Adipocyte (in vitro differentiated cells): Measurements from ENCODE around the gene HIRA.
"Not testable (repeated sequence)": the region's sequence is repeated elsewhere in the genome, so short reads cannot be mapped to it uniquely, and the experiment has no call there.

Source experiments
- DNase-seq: peaks from one replicate; pipeline ENCODE4 v3.0.0-alpha.2; 2015; ENCODE audit warnings: low read depth
- H3K27me3 ChIP-seq: replicated peaks from 2 replicates; pipeline ENCODE4 v1.7.0; 2013; ENCODE audit warnings: mild to moderate bottlenecking, low read length, moderate library complexity; ENCODE audit not compliant: control insufficient read depth, insufficient read depth
- H3K36me3 ChIP-seq: 2 replicates; pipeline ENCODE4 v1.7.0; 2013; ENCODE audit warnings: low read length, mild to moderate bottlenecking, moderate library complexity; ENCODE audit not compliant: control insufficient read depth, insufficient read depth, severe bottlenecking
- H3K4me1 ChIP-seq: 2 replicates; pipeline ENCODE4 v1.7.0; 2013; ENCODE audit warnings: mild to moderate bottlenecking, low read length, moderate library complexity; ENCODE audit not compliant: control insufficient read depth, insufficient read depth
- H3K4me3 ChIP-seq: 2 replicates; pipeline ENCODE4 v1.7.0; 2013; ENCODE audit warnings: mild to moderate bottlenecking, low read length, moderate library complexity
- H3K9ac ChIP-seq: 2 replicates; pipeline ENCODE4 v1.7.0; 2013; ENCODE audit warnings: mild to moderate bottlenecking, low read length, moderate library complexity
- H3K9me3 ChIP-seq: 2 replicates; pipeline ENCODE4 v1.7.0; 2013; ENCODE audit warnings: mild to moderate bottlenecking, low read length, moderate library complexity; ENCODE audit not compliant: control insufficient read depth

HIRA gene

DNA sequence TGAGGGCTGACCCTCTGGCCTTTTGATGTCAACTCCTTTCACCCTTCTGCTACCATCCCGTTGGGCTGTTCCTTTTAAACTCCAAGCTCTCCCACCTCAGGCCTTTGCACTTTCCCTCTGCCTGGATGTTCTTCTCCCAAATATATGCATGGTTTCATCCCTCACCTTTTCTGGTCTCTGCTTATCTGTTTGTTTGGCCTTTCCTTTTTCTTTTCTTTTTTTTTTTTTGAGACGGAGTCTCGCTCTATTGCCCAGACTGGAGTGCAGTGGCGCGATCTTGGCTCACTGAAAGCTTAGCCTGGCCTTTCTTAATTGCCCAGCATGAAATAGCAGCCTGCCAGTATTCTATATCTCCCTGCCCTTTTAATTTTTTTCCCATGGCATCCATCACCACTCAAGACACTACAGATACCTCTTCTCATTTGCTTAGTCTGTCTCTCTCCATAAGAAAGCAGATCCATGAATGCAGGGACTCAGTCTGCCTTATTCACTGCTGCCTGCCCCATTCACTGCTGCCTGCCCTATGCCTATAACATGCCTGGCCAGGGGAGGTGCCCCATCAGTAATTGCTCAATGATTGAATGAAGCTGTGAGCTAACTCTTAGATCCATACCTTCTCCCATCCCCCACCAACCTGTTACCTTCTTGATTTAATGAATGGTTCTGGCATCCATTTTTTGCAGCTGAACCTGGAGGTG, 81.6 kb downstream of the HIRA start:
- Histone ChIP-seq H3K4me1 (no peaks in the 10 kb centered on the region), H3K9ac (no peak overlapping the region), H3K4me3 (no peak overlapping the region), H3K9me3 (no peaks in the 10 kb centered on the region), H3K27me3 (no peaks in the 10 kb centered on the region), H3K36me3 (peaks cover 94% of the 10 kb centered on the region)
- no peak for DNase-seq

DNA sequence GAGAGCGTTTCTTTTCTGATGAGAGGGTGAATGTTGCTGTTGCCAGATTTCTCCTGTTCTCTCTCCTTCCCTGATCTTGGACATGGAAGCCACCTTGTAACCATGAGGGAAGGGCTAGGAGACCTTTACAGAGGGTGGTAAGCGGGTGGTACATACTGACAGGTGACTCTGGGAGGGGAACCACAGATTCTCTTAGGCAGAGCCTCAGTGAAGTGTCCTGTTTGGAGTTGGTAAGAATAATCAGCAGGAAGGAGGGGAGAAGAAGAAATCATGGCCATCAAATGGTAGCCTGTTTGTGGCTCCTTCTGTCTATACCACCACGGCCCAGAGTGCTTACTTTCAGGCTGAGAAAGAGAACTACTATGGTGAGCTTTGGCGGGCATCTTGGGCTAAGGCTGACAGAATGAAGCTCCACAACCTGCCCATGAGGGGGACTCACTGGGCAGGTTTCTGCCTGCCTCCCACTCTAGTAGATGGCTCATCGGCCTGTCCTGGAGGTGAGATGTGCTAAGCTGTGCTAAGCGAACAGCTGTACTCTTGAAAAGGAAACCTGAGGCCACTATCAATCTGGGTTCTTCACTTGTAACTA, 84.8 kb downstream of the HIRA start:
- DNase-seq, result no peak
- H3K4me3 ChIP-seq, result no peak overlapping the region
- H3K27me3 ChIP-seq, result no peaks in the 10 kb centered on the region
- no peak overlapping the region for H3K9ac ChIP-seq
- H3K36me3 ChIP-seq, result peaks cover 85% of the 10 kb centered on the region
- no peaks in the 10 kb centered on the region for H3K4me1 ChIP-seq
- H3K9me3 ChIP-seq, result no peaks in the 10 kb centered on the region

DNA sequence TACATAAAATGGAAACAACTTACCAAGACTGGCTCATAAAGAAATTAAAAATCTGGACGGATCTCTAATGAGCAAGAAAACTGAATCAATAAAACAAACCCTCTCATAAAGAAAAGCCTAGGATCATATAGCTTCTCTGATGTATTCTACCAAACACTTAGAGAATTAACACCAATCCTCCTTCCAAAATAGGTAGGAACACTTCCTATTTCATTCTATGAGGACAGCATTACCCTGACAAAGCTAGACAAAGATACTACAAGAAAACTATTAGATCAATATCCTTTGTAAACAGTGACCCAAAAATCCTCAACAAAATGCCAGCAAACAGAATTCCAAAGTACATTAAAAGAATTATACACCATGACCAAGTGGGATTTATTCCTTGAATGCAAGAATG, 87.1 kb downstream of the HIRA start:
- peaks cover 81% of the 10 kb centered on the region for H3K36me3 ChIP-seq

DNA sequence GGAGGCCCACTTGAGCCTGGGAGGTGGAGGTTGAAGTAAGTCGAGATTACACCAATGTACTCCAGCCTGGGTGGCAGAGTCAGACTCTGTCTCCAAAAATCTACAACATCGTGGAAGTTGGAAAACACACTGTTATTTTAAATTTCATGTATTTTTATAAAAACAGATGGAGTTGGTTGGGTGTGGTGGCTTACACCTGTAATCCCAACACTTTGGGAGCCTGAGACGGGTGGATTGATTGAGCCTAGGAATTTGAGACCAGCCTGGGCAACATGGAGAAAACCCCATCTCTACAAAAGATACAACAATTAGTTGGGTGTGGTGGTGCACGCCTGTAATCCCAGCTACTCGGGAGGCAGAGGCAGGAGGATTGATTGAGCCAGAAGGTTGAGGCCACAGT, 88.1 kb downstream of the HIRA start:
- no peak overlapping the region for H3K9ac ChIP-seq
- H3K9me3 ChIP-seq, result peaks cover under 1% of the 10 kb centered on the region
- no peak for DNase-seq
- peaks cover 80% of the 10 kb centered on the region for H3K36me3 ChIP-seq
- H3K27me3 ChIP-seq, result no peaks in the 10 kb centered on the region
- H3K4me3 ChIP-seq, result no peak overlapping the region
- no peaks in the 10 kb centered on the region for H3K4me1 ChIP-seq

More for the DNA sequence above, 87.1 kb downstream of the HIRA start:
- Histone ChIP-seq H3K4me1 (no peaks in the 10 kb centered on the region), H3K9me3 (no peaks in the 10 kb centered on the region), H3K27me3 (no peaks in the 10 kb centered on the region), H3K9ac (no peak overlapping the region), H3K4me3 (no peak overlapping the region)
- DNase-seq, result no peak

DNA sequence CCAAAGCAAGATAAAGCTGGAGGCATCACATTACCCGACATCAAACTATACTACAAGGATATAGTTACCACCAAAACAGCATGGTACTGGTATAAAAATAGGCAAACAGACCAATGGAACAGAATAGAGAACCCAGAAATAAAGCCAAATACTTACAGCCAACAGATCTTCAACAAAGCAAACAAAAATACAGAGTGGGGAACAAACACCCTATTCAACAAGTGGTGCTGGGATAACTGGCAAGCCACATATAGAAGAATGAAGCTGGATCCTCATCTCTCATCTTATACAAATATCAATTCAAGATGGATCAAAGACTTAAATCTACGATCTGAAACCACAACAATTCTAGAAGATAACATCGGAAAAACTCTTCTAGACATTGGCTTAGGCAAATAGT, 90.0 kb downstream of the HIRA start:
- Histone ChIP-seq H3K9me3 (peaks cover 17% of the 10 kb centered on the region), H3K4me1 (no peaks in the 10 kb centered on the region), H3K36me3 (peaks cover 83% of the 10 kb centered on the region), H3K9ac (no peak overlapping the region), H3K27me3 (no peaks in the 10 kb centered on the region), H3K4me3 (no peak overlapping the region)
- no peak for DNase-seq

DNA sequence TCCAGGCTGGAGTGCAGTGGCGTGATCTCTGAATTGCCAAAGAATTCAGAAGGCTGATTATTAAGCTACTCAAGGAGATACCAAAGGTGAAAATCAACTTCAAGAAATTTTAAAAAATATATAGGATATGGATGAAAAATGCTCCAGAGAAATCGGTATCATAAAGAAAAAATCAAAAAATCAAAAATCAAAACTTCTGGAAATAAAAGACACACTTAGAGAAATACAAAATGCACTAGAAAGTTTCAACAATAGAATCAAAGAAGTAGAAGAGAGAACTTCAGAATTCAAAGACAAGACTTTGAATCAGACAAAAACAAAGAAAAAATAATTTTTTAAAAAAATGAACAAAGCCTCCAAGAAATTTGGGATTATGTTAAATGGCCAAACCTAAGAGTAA, 94.4 kb downstream of the HIRA start:
- Histone ChIP-seq H3K36me3 (peaks cover 81% of the 10 kb centered on the region), H3K4me3 (no peak overlapping the region), H3K9me3 (peaks cover 23% of the 10 kb centered on the region), H3K27me3 (no peaks in the 10 kb centered on the region), H3K9ac (no peak overlapping the region), H3K4me1 (no peaks in the 10 kb centered on the region)
- no peak for DNase-seq

GRCh38 chr22:19336133-19337075, 95.1 kb downstream of the HIRA start:
- Histone ChIP-seq H3K4me1 (no peaks in the 10 kb centered on the region), H3K27me3 (no peaks in the 10 kb centered on the region), H3K36me3 (peaks cover 87% of the 10 kb centered on the region), H3K9ac (no peak overlapping the region), H3K4me3 (no peak overlapping the region), H3K9me3 (peaks cover 23% of the 10 kb centered on the region)
- no peak for DNase-seq

- no peak for DNase-seq
- Histone ChIP-seq H3K4me1 (no peaks in the 10 kb centered on the region), H3K36me3 (peaks cover 78% of the 10 kb centered on the region), H3K9me3 (peaks cover 9% of the 10 kb centered on the region), H3K4me3 (no peak overlapping the region), H3K27me3 (no peaks in the 10 kb centered on the region), H3K9ac (no peak overlapping the region)
Measured at GRCh38 chr22:19331975-19332374, 99.6 kb downstream of the HIRA start.

GRCh38 chr22:19331474-19331873, 100.1 kb downstream of the HIRA start:
- no peak overlapping the region for H3K4me3 ChIP-seq
- H3K9me3 ChIP-seq, result peaks cover 6% of the 10 kb centered on the region
- H3K4me1 ChIP-seq, result no peaks in the 10 kb centered on the region
- H3K9ac ChIP-seq, result no peak overlapping the region
- no peaks in the 10 kb centered on the region for H3K27me3 ChIP-seq
- peaks cover 73% of the 10 kb centered on the region for H3K36me3 ChIP-seq
- no peak for DNase-seq

GRCh38 chr22:19330865-19331418, 100.6 kb downstream of the HIRA start:
- H3K36me3 ChIP-seq, result peaks cover 68% of the 10 kb centered on the region
- no peaks in the 10 kb centered on the region for H3K4me1 ChIP-seq
- peaks cover 6% of the 10 kb centered on the region for H3K9me3 ChIP-seq
- H3K27me3 ChIP-seq, result no peaks in the 10 kb centered on the region
- H3K4me3 ChIP-seq, result no peak overlapping the region
- H3K9ac ChIP-seq, result no peak overlapping the region
- DNase-seq, result no peak

DNA sequence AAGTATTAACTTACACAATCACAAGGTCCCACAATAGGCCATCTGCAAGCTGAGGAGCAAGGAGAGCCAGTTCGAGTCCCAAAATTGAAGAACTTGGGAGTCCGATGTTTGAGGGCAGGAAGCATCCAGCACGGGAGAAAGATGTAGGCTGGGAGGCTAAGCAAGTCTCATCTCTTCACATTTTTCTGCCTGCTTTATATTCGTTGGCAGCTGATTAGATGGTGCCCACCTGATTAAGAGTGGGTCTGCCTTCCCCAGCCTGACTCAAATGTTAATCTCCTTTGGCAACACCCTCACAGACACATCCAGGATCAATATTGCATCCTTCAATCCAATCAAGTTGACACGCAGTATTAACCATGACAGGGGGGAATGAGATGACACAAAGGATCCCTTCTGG, 101.3 kb downstream of the HIRA start:
- not testable (repeated sequence) for H3K27me3 ChIP-seq, H3K9ac ChIP-seq, DNase-seq, H3K9me3 ChIP-seq, H3K4me1 ChIP-seq, H3K4me3 ChIP-seq
- peaks cover 63% of the 10 kb centered on the region for H3K36me3 ChIP-seq
